Right ventricle myocardium superior (tissue), 1 donor: ENCODE measurements around the gene C4A. TPM values are rescaled to one million over a fixed set of nuclear protein-coding genes. Genes with fewer than 3 reads are reported as not detected.
A peak's percentile ranks its signal among the peaks of the same experiment; 100 is the strongest.
"Not testable (repeated sequence)": the region's sequence is repeated elsewhere in the genome, so short reads cannot be mapped to it uniquely, and the experiment has no call there.

Source experiments
- ATAC-seq: fragments of 200-7000 bp; cut with Tn5 transposase; one replicate; pipeline ENCODE4 v1.9.1; 2020; ENCODE audit warnings: mild to moderate bottlenecking; ENCODE audit not compliant: poor library complexity
- DNase-seq: peaks from one replicate; pipeline ENCODE4 v3.0.0-alpha.2; 2020
- intact Hi-C: fragments of 100-400 bp; cut with DNase I; formaldehyde crosslinking; loops from one replicate; pipeline ENCODE4 v1.11.2; 2022
- long read RNA-seq: library from polyadenylated mRNA; unstranded; transcript quantifications from one replicate; pipeline ENCODE4 v2.0.0, GENCODE V29; 2021
- total RNA-seq: library from RNA; stranded (reverse); fragmentation: NEBNext Ultra II Directional; extraction: Animal tissue kit (Norgen Biotek cat#: 25700); gene quantifications from one replicate; pipeline ENCODE4 v1.2.1, GENCODE V29; 2021
- donor health status: DM: no; HTN: yes; CAD: no; lungs with severe emphysema.

The C4A gene
- total RNA-seq: 61.5 TPM
- long read RNA-seq, full-length matches to known transcripts: 22 of 84 reads
- long read RNA-seq, partial matches to known transcripts: 57 of 84 reads
- long read RNA-seq, other reads (novel, unspliced or antisense): 5 of 84 reads

DNA sequence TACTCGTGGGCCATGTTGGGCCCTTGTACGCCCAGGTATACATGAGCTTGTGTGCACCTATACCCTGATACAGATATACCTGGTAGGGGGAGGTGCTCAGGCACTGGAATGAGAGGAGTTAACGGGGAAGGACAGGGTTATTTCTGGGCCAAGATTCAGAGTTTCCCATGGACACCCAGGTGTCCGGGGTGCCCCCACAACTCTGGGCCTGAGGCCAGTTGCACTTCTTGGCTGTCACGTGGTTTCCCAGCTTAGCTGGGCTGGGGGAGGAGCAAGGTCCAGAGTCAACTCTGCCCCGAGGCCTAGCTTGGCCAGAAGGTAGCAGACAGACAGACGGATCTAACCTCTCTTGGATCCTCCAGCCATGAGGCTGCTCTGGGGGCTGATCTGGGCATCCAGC lies at the start of gene C4A:
TSS of gene C4A (plus strand) at position 314 of the 400 bp plus-strand sequence. CDS start at position 365, 51 bp downstream.
- DNase-seq, intact Hi-C loops: not testable (repeated sequence)
- peak; percentile 87 for ATAC-seq

DNA sequence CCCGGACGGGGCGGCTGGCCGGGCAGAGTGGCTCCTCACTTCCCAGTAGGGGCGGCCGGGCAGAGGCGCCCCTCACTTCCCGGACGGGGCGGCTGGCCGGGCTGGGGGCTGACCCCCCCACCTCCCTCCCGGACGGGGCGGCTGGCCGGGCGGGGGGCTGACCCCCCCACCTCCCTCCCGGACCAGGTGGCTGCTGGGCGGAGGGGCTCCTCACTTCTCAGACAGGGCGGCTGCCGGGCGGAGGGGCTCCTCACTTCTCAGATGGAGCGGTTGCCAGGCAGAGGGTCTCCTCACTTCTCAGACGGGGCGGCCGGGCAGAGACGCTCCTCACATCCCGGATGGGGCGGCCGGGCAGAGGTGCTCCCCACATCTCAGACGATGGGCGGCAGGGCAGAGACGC lies 49.7 kb upstream of the C4A start:
- intact Hi-C loops, ATAC-seq, DNase-seq: not testable (repeated sequence)

DNA sequence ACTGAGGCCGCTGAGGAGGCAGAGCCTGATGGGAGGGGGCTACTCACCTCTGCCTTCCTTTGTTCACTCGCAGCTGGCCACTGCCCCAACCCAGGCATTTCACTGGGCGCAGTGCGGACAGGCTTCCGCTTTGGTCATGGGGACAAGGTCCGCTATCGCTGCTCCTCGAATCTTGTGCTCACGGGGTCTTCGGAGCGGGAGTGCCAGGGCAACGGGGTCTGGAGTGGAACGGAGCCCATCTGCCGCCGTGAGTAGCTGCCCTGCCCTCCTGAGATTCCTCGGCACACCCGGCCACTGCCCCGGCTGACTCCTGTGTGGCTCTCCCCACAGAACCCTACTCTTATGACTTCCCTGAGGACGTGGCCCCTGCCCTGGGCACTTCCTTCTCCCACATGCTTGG lies 48.3 kb upstream of the C4A start:
- intact Hi-C loops: no loop called here
- no peak for DNase-seq
- no peak for ATAC-seq

DNA sequence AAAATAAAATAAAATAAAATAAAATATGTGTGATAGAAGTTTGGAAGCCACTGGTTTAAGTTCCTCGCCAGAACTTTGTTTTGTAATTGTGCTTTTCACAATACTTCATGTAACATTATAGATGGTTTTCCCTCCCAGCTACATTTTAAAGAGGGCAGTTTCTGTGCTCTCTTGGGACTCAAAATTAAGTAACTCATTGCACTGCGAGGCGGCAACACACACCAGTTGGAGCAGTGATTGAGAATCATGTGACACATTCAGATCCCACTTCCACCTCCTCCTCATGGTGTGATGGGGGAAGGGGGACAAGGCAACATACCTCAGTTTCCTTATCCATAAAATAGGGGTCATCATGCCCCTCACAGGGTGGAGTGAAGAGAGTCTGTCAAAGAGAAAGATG lies 46.8 kb upstream of the C4A start:
- DNase-seq: no peak
- no peak for ATAC-seq
- intact Hi-C loops: no loop called here

DNA sequence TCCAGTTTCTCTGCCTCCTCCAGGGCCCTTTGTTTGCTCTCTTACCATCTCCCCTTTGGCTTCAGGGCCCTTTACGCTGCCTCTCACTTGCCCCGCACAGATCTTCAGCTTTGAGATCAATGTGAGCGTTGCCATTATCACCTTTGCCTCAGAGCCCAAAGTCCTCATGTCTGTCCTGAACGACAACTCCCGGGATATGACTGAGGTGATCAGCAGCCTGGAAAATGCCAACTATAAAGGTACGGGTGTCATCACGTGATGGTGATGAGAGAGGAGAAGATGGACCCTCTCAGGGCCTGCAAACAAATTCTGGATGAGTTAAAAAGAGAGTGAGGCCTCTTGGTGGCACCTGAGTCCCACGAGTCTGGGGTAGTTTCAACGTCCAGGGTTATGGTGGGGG lies 46.0 kb upstream of the C4A start:
- DNase-seq: no peak
- intact Hi-C loops: no loop called here
- no peak for ATAC-seq

DNA sequence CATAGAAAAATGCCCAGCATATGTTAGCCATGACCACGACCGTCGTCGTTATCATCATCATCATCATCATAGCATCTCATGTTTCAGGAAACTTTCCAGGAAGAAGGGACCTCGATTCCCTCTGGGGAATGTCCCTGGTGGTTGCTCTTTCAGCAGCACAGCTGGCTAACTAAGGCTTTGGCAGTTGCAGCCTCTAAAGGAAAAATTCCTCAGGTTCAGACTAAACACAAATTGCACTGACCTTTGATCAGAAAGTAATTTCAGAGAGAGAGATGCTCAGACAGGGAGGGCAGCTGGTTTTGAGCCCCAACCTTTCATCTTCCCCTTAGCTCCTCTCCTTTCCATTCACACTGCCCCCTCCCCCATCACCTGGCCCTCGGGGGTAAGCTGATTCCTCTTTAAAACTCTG lies 41.6 kb upstream of the C4A start:
- intact Hi-C loops: no loop called here
- ATAC-seq (no peak), DNase-seq (no peak)

DNA sequence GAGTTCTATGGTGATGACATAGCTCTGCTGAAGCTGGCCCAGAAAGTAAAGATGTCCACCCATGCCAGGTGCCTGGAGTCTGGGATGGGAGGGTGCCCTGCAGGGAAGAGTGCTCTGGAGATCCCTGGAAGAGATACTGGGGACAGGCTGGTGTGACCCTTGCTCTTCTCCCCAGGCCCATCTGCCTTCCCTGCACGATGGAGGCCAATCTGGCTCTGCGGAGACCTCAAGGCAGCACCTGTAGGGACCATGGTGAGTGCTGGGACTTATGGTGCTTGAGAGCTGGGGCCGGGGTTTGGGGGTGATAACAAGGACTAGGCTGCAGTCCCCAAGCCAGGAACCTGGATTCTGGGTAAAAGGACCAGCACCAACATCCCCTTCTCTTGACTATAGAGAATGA lies 38.1 kb upstream of the C4A start:
- ATAC-seq (no peak), DNase-seq (no peak)
- intact Hi-C loops: no loop called here

DNA sequence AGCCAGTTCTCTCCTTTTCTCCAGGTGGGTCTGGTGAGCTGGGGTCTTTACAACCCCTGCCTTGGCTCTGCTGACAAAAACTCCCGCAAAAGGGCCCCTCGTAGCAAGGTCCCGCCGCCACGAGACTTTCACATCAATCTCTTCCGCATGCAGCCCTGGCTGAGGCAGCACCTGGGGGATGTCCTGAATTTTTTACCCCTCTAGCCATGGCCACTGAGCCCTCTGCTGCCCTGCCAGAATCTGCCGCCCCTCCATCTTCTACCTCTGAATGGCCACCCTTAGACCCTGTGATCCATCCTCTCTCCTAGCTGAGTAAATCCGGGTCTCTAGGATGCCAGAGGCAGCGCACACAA lies 36.7 kb upstream of the C4A start:
- ATAC-seq: no peak
- intact Hi-C loops: no loop called here
- DNase-seq: no peak

DNA sequence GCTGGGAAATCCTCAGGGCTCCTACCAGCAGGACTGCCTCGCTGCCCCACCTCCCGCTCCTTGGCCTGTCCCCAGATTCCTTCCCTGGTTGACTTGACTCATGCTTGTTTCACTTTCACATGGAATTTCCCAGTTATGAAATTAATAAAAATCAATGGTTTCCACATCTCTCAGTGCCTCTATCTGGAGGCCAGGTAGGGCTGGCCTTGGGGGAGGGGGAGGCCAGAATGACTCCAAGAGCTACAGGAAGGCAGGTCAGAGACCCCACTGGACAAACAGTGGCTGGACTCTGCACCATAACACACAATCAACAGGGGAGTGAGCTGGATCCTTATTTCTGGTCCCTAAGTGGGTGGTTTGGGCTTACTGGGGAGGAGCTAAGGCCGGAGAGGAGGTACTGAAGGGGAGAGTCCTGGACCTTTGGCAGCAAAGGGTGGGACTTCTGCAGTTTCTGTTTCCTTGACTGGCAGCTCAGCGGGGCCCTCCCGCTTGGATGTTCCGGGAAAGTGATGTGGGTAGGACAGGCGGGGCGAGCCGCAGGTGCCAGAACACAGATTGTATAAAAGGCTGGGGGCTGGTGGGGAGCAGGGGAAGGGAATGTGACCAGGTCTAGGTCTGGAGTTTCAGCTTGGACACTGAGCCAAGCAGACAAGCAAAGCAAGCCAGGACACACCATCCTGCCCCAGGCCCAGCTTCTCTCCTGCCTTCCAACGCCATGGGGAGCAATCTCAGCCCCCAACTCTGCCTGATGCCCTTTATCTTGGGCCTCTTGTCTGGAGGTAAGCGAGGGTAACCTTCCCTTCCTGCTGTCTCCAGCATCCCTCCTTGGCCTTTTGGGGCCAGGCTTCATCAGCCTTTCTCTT lies 36.1 kb upstream of the C4A start, which contains the start of gene CFB:
TSS of gene CFB (plus strand) at position 589 of the 863 bp plus-strand sequence. CDS start at position 716, 127 bp downstream.
- peak; percentile 84 for ATAC-seq
- peak; percentile 84 for DNase-seq
- intact Hi-C loops: no loop called here

DNA sequence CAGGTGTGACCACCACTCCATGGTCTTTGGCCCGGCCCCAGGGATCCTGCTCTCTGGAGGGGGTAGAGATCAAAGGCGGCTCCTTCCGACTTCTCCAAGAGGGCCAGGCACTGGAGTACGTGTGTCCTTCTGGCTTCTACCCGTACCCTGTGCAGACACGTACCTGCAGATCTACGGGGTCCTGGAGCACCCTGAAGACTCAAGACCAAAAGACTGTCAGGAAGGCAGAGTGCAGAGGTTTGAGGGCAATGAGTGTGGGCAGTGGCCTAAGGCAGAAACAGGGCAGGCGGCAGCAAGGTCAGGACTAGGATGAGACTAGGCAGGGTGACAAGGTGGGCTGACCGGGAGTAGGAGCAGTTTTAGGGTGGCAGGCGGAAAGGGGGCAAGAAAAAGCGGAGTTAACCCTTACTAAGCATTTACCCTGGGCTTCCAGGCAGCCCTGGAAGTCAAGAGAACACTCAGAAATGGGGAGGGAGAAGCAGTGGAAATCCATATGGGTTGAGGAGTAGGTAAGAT lies 35.4 kb upstream of the C4A start:
- intact Hi-C loops: no loop called here
- no peak for DNase-seq
- no peak for ATAC-seq

DNA sequence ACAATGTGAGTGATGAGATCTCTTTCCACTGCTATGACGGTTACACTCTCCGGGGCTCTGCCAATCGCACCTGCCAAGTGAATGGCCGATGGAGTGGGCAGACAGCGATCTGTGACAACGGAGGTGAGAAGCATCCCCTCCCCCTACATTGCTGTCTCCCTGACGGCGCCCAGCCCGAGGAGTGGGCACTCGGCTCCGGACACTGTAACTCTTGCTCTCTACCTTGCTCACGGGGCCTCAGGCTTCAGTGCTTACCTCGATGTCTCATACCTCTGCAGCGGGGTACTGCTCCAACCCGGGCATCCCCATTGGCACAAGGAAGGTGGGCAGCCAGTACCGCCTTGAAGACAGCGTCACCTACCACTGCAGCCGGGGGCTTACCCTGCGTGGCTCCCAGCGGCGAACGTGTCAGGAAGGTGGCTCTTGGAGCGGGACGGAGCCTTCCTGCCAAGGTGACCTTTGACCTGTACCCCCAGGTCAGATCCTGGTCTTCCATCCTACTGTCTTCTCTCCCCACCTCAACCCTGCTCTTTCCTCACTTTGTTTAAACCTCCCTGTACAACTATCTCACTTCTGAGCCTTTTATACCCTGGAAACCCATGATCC lies 34.7 kb upstream of the C4A start:
- intact Hi-C loops: no loop called here
- no peak for ATAC-seq
- no peak for DNase-seq

DNA sequence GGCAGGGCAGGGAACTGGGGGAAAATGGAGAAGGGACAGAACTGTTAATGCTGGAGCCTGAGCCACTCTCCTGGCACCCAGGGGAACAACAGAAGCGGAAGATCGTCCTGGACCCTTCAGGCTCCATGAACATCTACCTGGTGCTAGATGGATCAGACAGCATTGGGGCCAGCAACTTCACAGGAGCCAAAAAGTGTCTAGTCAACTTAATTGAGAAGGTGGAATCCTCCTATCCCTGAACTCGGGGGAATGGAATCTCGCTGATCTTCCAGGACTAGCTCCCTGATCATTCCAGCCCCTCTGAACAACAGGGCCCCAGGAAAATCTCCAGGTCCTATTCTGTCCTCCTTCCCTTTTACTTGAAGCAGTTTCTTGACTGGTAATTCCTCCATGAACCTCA lies 34.0 kb upstream of the C4A start:
- DNase-seq (no peak), ATAC-seq (no peak)
- intact Hi-C loops: no loop called here

DNA sequence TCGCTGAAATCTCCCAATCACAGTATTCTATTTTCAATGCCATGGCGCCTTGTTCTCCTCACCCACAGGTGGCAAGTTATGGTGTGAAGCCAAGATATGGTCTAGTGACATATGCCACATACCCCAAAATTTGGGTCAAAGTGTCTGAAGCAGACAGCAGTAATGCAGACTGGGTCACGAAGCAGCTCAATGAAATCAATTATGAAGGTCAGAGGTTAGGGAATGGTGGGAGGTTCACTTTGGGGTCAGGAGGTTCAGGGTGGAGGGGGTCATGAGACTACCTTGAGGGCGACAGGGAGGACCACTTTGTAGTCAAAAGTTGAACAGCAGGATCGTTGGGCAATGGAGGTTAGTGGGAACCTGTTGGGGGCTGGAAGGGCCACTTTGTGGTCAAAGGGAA lies 33.6 kb upstream of the C4A start:
- no peak for ATAC-seq
- intact Hi-C loops: no loop called here
- DNase-seq: no peak

DNA sequence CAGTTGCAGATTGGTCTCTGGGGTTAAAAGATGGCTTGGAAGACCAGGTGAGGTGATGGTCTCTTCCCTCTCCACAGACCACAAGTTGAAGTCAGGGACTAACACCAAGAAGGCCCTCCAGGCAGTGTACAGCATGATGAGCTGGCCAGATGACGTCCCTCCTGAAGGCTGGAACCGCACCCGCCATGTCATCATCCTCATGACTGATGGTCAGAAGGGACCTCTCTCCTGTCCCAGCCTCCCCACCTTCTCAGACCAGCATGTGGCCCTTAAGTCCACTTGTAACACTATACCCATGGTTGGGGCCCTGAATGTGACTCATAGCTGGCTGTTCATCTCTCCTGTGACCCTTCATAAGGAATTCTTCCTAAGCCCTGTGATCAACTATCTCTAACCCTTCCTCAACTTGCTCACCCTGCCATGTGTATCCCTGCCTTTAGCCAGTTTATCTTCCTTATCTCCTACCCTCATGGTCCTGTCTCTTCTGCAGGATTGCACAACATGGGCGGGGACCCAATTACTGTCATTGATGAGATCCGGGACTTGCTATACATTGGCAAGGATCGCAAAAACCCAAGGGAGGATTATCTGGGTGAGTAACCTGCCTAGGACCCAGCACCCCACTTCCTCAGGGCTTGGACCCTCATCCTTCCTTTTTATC lies 33.0 kb upstream of the C4A start:
- intact Hi-C loops: no loop called here
- ATAC-seq (no peak), DNase-seq (no peak)

DNA sequence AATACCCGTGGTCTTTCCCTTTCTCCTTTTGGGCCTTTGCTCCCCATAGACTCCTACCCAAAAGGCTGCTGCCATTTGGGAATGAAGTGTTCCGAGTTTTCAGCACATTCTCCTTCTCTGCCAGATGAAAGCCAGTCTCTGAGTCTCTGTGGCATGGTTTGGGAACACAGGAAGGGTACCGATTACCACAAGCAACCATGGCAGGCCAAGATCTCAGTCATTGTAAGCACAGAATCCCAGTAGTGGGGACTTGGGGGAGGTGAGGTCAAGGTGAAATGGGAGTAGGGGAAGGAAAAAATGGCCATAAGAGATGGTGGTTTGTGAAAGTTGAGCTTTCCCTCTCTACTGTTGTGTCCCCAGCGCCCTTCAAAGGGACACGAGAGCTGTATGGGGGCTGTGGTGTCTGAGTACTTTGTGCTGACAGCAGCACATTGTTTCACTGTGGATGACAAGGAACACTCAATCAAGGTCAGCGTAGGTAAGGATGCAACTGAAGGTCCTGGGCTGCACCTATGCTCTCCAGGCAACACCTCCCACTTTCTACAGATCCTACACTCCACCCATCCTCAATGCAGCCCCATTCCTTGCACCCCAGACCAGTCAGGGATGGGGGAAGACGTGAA lies 31.8 kb upstream of the C4A start:
- intact Hi-C loops: loop anchor here (5.0 kb wide), 1 partner anchor 268 kb away; the partner anchor contains the start of gene LY6G5C
- DNase-seq (no peak), ATAC-seq (no peak)

DNA sequence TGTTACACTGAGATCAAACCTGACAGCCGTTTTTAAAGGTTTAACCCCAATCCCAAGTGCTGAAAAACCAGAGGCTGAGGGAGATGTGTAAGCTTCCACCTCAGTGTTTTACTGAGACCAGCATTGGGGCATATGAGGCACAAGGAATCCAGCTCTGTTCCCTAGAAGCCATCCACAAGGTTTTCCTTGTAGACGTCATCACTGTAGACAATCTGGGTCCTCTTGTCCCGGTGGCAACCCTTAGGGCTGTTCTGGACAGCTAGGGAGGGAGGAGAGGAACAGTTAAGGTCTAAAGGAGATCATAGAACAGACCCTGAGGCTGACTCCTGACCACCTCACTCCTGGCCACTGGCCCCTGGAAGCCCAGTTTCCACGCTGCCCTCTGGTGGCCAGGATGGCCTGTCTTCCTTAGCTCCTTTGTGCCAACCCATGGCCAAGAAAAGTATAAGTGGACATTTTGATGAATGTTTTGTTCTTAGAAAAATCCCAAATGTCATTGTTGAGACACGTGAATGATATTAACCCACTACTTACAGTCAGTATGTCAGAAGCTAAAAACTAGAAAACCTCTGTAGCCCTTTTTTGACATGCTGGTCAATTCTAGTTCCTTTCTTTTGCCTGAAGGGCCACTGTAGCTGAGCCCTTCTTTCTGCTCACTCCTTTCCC lies 29.6 kb upstream of the C4A start:
- ATAC-seq (peak; percentile 77), DNase-seq (peak; percentile 82)
- intact Hi-C loops: loop anchor here (5.0 kb wide), 1 partner anchor 270 kb away; the partner anchor contains the start of gene LY6G5C

DNA sequence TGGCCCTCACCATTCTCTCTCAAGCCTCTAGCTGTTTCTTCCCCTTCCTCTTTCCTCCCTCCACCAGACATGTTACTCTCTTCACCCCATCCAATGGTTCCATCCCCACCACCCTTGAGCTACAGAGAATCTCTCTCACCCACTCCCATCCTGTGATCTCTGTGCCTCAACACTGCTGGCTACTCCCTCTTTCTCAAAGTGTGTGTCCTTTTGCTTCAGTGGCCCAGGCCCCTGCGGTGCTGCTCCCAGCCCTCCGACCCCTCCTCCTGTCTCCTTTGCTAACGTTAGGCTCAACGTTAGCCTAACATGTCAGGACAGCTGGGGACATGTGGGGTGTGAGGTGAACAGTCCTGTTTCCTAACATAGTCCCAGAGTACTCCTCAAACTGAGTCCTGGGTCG lies 29.0 kb upstream of the C4A start:
- DNase-seq (no peak), ATAC-seq (no peak)
- intact Hi-C loops: loop anchor here (5.0 kb wide), 1 partner anchor 271 kb away; the partner anchor contains the start of gene LY6G5C

DNA sequence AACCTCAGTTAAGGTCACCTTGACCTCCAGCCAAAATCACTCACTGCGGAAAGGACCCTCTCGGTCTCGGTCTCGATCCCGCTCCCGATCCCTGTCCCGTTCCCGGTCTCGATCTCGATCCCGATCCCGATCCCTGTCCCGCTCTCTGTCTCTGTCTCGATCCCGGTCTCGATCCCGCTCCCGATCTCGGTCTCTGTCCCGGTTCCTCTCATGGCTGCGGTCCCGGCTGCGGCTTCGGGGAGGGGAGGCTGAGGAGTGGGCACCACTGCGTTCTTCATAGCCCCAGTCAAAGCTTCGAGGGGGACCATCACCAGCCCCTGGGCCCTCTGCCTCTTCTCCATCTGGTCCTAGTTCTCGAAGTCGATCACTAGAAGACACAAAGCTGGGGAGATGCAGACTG lies 27.3 kb upstream of the C4A start:
- ATAC-seq (no peak), DNase-seq (no peak)
- intact Hi-C loops: loop anchor here (5.0 kb wide), 1 partner anchor 272 kb away; the partner anchor contains the start of gene LY6G5C
